Dendritic cell treated with granulocyte-macrophage colony-stimulating factor and Interleukin-4, amounts not matched to agents 40 ng/mL and 50 ng/mL, for 4 days (primary cell): ENCODE data around the gene UBE2Z.
"Not testable (repeated sequence)": the region's sequence is repeated elsewhere in the genome, so short reads cannot be mapped to it uniquely, and the experiment has no call there.

Experiments used
- H3K27ac Mint-ChIP-seq: one replicate; pipeline ENCODE4 v1.8.0; 2022; ENCODE audit warnings: mild to moderate bottlenecking, mixed read lengths
- H3K27me3 Mint-ChIP-seq: one replicate; pipeline ENCODE4 v1.8.0; 2022; ENCODE audit warnings: mild to moderate bottlenecking, mixed read lengths
- H3K36me3 Mint-ChIP-seq: one replicate; pipeline ENCODE4 v1.8.0; 2022; ENCODE audit warnings: low read depth, mixed read lengths
- H3K4me1 Mint-ChIP-seq: one replicate; pipeline ENCODE4 v1.8.0; 2022; ENCODE audit warnings: low read depth, mixed read lengths
- H3K4me3 Mint-ChIP-seq: one replicate; pipeline ENCODE4 v1.8.0; 2022; ENCODE audit warnings: mild to moderate bottlenecking, moderate library complexity, mixed read lengths
- H3K9me3 Mint-ChIP-seq: one replicate; pipeline ENCODE4 v1.8.0; 2022; ENCODE audit warnings: mixed read lengths
- intact Hi-C: fragments of 100-400 bp; cut with micrococcal nuclease; formaldehyde crosslinking; loops from one replicate; pipeline ENCODE4 v1.15.0; 2022

Gene UBE2Z

GRCh38 chr17:48908047-48908843 lies at the start of gene UBE2Z:
Gene UBE2Z, plus strand, starts transcription at chr17:48908407. Its CDS starts 97 bp downstream, at chr17:48908504.
- no peaks in the 10 kb centered on the region for H3K9me3 Mint-ChIP-seq
- H3K4me1 Mint-ChIP-seq, result peaks cover 58% of the 10 kb centered on the region
- no peaks in the 10 kb centered on the region for H3K27me3 Mint-ChIP-seq
- H3K36me3 Mint-ChIP-seq, result peaks cover 54% of the 10 kb centered on the region
- H3K4me3 Mint-ChIP-seq, result peak within 1 kb of the TSS; percentile 92
- H3K27ac Mint-ChIP-seq, result peak within 1 kb of the TSS; percentile 95
- intact Hi-C loops, result loop anchor here (1.0 to 2.0 kb wide), 2 partner anchors 16 to 37 kb away; partner anchors contain the start of genes ATP5MC1 and SNF8

- H3K4me3 Mint-ChIP-seq, result no peak overlapping the region
- no peaks in the 10 kb centered on the region for H3K9me3 Mint-ChIP-seq
- no peak overlapping the region for H3K27ac Mint-ChIP-seq
- intact Hi-C loops, result no loop called here
- no peaks in the 10 kb centered on the region for H3K4me1 Mint-ChIP-seq
- peaks cover 94% of the 10 kb centered on the region for H3K36me3 Mint-ChIP-seq
- H3K27me3 Mint-ChIP-seq, result no peaks in the 10 kb centered on the region
Observed at GRCh38 chr17:48860034-48860433, 48.2 kb upstream of the UBE2Z start.

- no peaks in the 10 kb centered on the region for H3K9me3 Mint-ChIP-seq
- peaks cover 94% of the 10 kb centered on the region for H3K36me3 Mint-ChIP-seq
- H3K27ac Mint-ChIP-seq, result no peak overlapping the region
- H3K4me3 Mint-ChIP-seq, result no peak overlapping the region
- intact Hi-C loops, result no loop called here
- no peaks in the 10 kb centered on the region for H3K27me3 Mint-ChIP-seq
- no peaks in the 10 kb centered on the region for H3K4me1 Mint-ChIP-seq
Observed at GRCh38 chr17:48860456-48860855, 47.8 kb upstream of the UBE2Z start.

GRCh38 chr17:48868916-48869500 lies 39.2 kb upstream of the UBE2Z start:
- no peak overlapping the region for H3K4me3 Mint-ChIP-seq
- intact Hi-C loops, result no loop called here
- H3K36me3 Mint-ChIP-seq, result peaks cover 26% of the 10 kb centered on the region

GRCh38 chr17:48869821-48870318 lies 38.3 kb upstream of the UBE2Z start:
- Mint-ChIP-seq H3K4me3 (no peak overlapping the region), H3K27ac (no peak overlapping the region), H3K9me3 (no peaks in the 10 kb centered on the region), H3K4me1 (peaks cover 5% of the 10 kb centered on the region), H3K36me3 (peaks cover 18% of the 10 kb centered on the region), H3K27me3 (peaks cover 16% of the 10 kb centered on the region)
- intact Hi-C loops, result no loop called here

More at GRCh38 chr17:48868916-48869500, 39.2 kb upstream of the UBE2Z start:
- peaks cover 5% of the 10 kb centered on the region for H3K4me1 Mint-ChIP-seq
- H3K27ac Mint-ChIP-seq, result no peak overlapping the region
- no peaks in the 10 kb centered on the region for H3K9me3 Mint-ChIP-seq
- peaks cover 14% of the 10 kb centered on the region for H3K27me3 Mint-ChIP-seq

- no peak overlapping the region for H3K4me3 Mint-ChIP-seq
- H3K27ac Mint-ChIP-seq, result no peak overlapping the region
- H3K27me3 Mint-ChIP-seq, result peaks cover 25% of the 10 kb centered on the region
- intact Hi-C loops, result no loop called here
- H3K36me3 Mint-ChIP-seq, result peaks cover 5% of the 10 kb centered on the region
- H3K4me1 Mint-ChIP-seq, result peaks cover 5% of the 10 kb centered on the region
- H3K9me3 Mint-ChIP-seq, result no peaks in the 10 kb centered on the region
Observed at GRCh38 chr17:48871035-48871550, 37.1 kb upstream of the UBE2Z start.

- H3K4me1 Mint-ChIP-seq, result peaks cover 5% of the 10 kb centered on the region
- H3K27me3 Mint-ChIP-seq, result peaks cover 29% of the 10 kb centered on the region
- H3K9me3 Mint-ChIP-seq, result no peaks in the 10 kb centered on the region
- intact Hi-C loops, result no loop called here
- H3K4me3 Mint-ChIP-seq, result no peak overlapping the region
- H3K36me3 Mint-ChIP-seq, result no peaks in the 10 kb centered on the region
- H3K27ac Mint-ChIP-seq, result no peak overlapping the region
Observed at GRCh38 chr17:48871551-48872351, 36.5 kb upstream of the UBE2Z start.

- H3K4me3 Mint-ChIP-seq, H3K9me3 Mint-ChIP-seq, H3K36me3 Mint-ChIP-seq, H3K27ac Mint-ChIP-seq, intact Hi-C loops: not testable (repeated sequence)
- peaks cover 11% of the 10 kb centered on the region for H3K4me1 Mint-ChIP-seq
- peaks cover 34% of the 10 kb centered on the region for H3K27me3 Mint-ChIP-seq
Observed at GRCh38 chr17:48872409-48872808, 35.8 kb upstream of the UBE2Z start.

- Mint-ChIP-seq H3K4me3 (no peak overlapping the region), H3K9me3 (no peaks in the 10 kb centered on the region), H3K27ac (no peak overlapping the region), H3K36me3 (no peaks in the 10 kb centered on the region), H3K4me1 (peaks cover 12% of the 10 kb centered on the region), H3K27me3 (peaks cover 35% of the 10 kb centered on the region)
- intact Hi-C loops, result no loop called here
Observed at GRCh38 chr17:48873209-48873608, 35.0 kb upstream of the UBE2Z start.

- no peaks in the 10 kb centered on the region for H3K9me3 Mint-ChIP-seq
- no peaks in the 10 kb centered on the region for H3K36me3 Mint-ChIP-seq
- H3K27ac Mint-ChIP-seq, result no peak overlapping the region
- H3K27me3 Mint-ChIP-seq, result peaks cover 33% of the 10 kb centered on the region
- H3K4me3 Mint-ChIP-seq, result no peak overlapping the region
- intact Hi-C loops, result no loop called here
- H3K4me1 Mint-ChIP-seq, result peaks cover 12% of the 10 kb centered on the region
Observed at GRCh38 chr17:48873696-48874443, 34.3 kb upstream of the UBE2Z start.

- Mint-ChIP-seq H3K36me3 (no peaks in the 10 kb centered on the region), H3K27ac (no peak overlapping the region), H3K4me3 (no peak overlapping the region), H3K4me1 (peaks cover 7% of the 10 kb centered on the region), H3K9me3 (no peaks in the 10 kb centered on the region), H3K27me3 (peaks cover 30% of the 10 kb centered on the region)
- intact Hi-C loops, result loop anchor here (1.0 to 2.0 kb wide), 4 partner anchors 65 to 154 kb away; no protein-coding TSS in a partner anchor
Observed at GRCh38 chr17:48878920-48879898, 29.0 kb upstream of the UBE2Z start.

GRCh38 chr17:48882272-48882671 lies 25.9 kb upstream of the UBE2Z start:
- no peaks in the 10 kb centered on the region for H3K36me3 Mint-ChIP-seq
- no peak overlapping the region for H3K27ac Mint-ChIP-seq
- peaks cover 22% of the 10 kb centered on the region for H3K27me3 Mint-ChIP-seq
- H3K4me3 Mint-ChIP-seq, result no peak overlapping the region
- no peaks in the 10 kb centered on the region for H3K9me3 Mint-ChIP-seq
- H3K4me1 Mint-ChIP-seq, result peaks cover 2% of the 10 kb centered on the region
- intact Hi-C loops, result loop anchor here (5.0 kb wide), 1 partner anchor 205 kb away; no protein-coding TSS in a partner anchor
